GM21381 (cell line): Measurements from ENCODE around the gene SMIM26.
"Not testable (repeated sequence)": the region's sequence is repeated elsewhere in the genome, so short reads cannot be mapped to it uniquely, and the experiment has no call there.

Experiments
- ATAC-seq: cut with Tn5 transposase; IDR thresholded peaks from one replicate; pipeline ENCODE4 v1.9.1; 2021; ENCODE audit warnings: mild to moderate bottlenecking, moderate library complexity; ENCODE audit not compliant: unreplicated experiment

SMIM26 gene

GRCh38 chr20:18566892-18567738 lies at the start of gene SMIM26:
TSS of gene SMIM26 (plus strand) at chr20:18567432. CDS start at chr20:18567479, 47 bp downstream.
- ATAC-seq = peak; percentile 99

- not testable (repeated sequence) for ATAC-seq
Measured at GRCh38 chr20:18522066-18522465, 45.2 kb upstream of the SMIM26 start.

- no peak for ATAC-seq
Measured at GRCh38 chr20:18523066-18523465, 44.2 kb upstream of the SMIM26 start.

DNA sequence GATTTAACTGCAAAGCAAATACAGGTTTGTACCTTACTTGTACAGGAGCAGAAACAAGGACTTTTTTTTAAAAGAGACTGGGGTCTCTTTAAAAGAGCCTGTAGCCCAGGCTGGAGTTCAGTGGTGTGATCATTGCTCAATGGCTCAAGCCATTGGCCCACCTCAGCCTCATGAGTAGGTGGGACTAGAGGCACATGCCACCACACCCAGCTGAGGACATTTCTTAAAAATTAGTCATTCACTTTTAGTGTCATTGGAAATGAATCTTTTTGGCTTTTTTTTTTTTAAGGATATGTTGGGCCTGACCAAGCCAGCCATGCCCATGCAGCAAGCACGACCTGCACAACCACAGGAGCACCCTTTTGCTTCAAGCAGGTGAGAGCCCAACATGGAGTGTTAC lies 42.6 kb upstream of the SMIM26 start:
- ATAC-seq = no peak

- not testable (repeated sequence) for ATAC-seq
Measured at GRCh38 chr20:18526761-18527160, 40.5 kb upstream of the SMIM26 start.

GRCh38 chr20:18527339-18527738 lies 39.9 kb upstream of the SMIM26 start:
- no peak for ATAC-seq

DNA sequence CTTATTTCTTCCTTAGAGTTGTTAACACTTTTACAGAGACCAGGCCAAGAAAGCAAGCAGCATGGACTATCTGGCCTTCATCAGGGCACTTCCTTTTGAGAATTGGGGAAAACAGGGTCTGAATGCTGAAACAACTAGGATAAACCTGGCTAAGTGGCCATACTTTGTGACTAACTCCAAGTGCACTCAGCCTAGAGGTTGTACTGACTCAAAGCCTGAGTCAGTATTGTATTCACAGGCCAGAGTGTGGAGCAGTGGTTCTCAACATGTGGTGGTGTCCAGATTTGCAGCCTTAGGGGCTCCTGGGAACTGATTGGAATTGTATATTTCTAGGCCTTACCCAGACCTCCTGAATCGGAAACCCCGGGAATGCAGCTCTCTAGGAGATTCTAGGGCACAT lies 39.4 kb upstream of the SMIM26 start:
- no peak for ATAC-seq

DNA sequence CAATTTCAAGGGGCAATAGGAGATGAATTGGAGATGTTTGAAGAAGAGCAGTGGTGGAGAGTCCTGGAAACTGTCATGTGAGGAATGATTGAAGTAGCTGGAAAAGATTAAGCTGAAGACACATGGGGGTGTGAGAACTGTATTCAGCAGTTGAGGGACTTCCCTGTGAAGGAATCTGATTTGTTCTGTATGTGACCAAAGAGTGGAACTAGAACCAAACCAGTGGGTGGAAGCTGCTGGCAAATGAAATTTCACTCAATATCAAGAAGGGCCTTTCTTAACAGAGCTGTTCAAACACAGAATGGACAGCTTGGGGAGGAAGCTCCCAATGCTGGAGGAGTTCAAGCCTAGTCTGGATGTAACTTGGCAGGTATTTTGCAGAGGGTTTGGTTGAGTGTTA lies 38.2 kb upstream of the SMIM26 start:
- no peak for ATAC-seq

GRCh38 chr20:18532626-18533025 lies 34.6 kb upstream of the SMIM26 start:
- ATAC-seq = no peak

DNA sequence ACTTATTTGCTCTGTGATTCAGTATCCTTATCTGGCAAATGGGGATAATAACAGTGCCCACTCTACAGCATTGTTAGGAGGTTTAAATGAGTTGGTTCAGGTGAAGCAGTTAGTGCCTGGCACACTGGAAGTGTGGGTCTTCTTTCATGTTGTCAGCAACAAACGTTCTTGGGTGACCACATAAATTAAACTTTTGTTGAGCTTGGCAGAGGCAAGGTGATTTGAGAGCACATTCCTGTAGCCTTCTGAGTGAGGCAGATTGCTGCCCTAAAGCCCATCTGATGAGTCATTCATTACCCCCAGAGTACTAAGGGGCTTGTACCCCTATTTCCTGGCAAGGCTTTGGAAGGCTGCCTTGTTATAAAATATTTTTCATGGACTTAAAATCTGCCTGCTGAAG lies 33.7 kb upstream of the SMIM26 start:
- no peak for ATAC-seq

GRCh38 chr20:18533978-18534644 lies 33.1 kb upstream of the SMIM26 start:
- ATAC-seq = no peak

DNA sequence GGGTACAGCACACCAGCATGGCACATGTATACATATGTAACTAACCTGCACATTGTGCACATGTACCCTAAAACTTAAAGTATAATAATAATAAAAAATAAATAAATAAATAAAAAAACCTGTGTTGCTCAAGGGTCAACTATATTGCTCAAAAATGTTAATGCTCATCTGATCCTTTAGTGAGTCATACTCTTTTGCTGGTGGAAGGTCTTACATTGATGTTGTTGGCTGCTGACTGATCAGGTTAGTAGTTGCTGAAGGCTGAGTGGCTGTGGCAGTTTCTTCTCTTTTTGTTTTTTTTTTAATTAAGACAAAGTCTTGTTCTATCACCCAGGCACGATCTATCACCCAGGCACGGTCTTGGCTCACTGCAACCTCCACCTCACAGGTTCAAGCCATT lies 29.6 kb upstream of the SMIM26 start:
- ATAC-seq = no peak

DNA sequence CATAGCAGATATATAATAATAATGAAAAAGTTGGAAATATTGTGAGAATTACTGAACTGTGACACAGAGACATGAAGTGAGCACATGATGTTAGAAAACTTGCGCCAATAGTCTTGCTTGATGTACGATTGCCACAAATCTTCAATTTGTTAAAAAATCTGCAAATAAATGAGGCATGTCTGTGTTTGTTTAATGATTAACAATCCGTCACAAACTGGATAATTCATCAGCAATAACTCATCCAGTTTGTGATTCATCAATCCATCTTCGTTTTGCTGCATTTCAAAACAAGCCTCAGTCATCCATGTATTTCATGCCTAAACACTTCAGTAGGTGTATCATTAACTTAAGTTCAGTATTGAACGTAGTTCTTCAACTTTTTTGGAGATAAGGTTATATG lies 25.5 kb upstream of the SMIM26 start:
- no peak for ATAC-seq

- ATAC-seq = no peak
Measured at GRCh38 chr20:18543216-18543615, 24.0 kb upstream of the SMIM26 start.

- ATAC-seq = no peak
Measured at GRCh38 chr20:18543932-18544331, 23.3 kb upstream of the SMIM26 start.

DNA sequence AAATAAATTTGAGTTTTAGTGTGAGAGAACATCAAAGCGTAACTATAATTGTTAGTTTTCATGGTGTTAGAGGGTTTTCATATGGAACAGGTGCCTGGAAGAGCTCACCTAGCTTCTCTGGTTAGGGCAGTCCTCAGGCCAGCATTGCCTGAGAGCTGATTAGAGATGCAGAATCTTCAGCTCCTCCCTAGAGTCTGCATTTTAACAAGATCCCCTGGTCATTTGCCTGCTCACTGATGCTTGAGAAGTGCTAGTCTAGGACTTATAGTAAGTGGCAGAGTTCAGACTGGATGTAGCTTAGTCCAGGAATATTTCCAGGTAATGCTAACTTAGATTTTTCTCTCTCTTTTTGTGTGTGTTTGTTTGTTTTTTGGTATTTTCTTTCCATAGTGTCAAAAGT lies 21.7 kb upstream of the SMIM26 start:
- ATAC-seq = no peak

DNA sequence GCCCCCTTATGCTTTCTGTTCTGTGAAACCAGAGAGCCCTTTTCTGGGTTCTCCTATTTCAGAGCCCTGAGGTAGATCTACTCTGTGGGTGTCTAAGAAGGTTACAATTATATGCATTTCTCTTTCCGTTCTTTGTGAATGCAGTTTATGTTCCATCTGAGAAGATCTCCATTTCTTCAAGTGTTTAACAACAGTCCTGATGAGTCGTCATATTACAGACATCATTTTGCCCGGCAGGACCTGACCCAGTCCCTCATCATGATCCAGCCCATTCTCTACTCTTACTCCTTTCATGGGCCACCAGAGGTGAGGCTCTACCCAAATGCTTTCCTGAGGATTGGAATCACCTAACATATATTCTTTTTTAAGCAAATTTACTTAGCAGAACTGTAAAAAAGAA lies 18.8 kb upstream of the SMIM26 start:
- no peak for ATAC-seq

GRCh38 chr20:18553746-18554145 lies 13.5 kb upstream of the SMIM26 start:
- no peak for ATAC-seq

DNA sequence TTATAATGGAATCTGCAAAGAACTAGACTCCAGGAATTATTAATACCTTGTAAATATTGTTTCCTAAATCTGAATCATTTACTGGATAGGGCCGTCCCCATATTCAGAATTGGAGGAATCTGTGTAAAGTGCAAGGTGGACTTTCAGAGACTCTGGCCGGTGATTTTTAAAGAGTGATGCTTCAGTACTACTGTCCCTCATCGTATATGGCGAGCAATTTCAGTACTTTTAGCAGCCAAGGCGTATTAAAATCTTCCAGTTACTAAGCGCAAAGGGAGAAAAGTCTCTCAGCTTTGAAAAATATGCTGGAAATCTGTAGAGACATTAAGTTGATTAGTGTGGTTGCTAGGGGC lies 483 bp downstream of the SMIM26 start:
- ATAC-seq = no peak

- no peak for ATAC-seq
Measured at GRCh38 chr20:18571009-18571408, 3.8 kb downstream of the SMIM26 start.

GRCh38 chr20:18571578-18571977 lies 4.3 kb downstream of the SMIM26 start:
- ATAC-seq = no peak

GRCh38 chr20:18577942-18578341 lies 10.7 kb downstream of the SMIM26 start:
- ATAC-seq = no peak
